ENCODE data around the gene RERE. TPM values are rescaled to one million over a fixed set of nuclear protein-coding genes. Genes with fewer than 3 reads are reported as not detected.

RERE gene
- 73.4 and 98.7 TPM in 2 replicates for total RNA-seq (2021)
- Bru-seq, nascent RNA: percentile 87 among the genes with signal in this experiment
- BruChase-seq, experiment 1, labeled RNA remaining after a 2-hour chase: percentile 79 among the genes with signal in this experiment
- percentile 70 among the genes with signal in this experiment for BruChase-seq, experiment 2, labeled RNA remaining after a 6-hour chase
- long read RNA-seq, partial matches to known transcripts: 14 of 36 reads
- long read RNA-seq, other reads (novel, unspliced or antisense): 22 of 36 reads

DNA sequence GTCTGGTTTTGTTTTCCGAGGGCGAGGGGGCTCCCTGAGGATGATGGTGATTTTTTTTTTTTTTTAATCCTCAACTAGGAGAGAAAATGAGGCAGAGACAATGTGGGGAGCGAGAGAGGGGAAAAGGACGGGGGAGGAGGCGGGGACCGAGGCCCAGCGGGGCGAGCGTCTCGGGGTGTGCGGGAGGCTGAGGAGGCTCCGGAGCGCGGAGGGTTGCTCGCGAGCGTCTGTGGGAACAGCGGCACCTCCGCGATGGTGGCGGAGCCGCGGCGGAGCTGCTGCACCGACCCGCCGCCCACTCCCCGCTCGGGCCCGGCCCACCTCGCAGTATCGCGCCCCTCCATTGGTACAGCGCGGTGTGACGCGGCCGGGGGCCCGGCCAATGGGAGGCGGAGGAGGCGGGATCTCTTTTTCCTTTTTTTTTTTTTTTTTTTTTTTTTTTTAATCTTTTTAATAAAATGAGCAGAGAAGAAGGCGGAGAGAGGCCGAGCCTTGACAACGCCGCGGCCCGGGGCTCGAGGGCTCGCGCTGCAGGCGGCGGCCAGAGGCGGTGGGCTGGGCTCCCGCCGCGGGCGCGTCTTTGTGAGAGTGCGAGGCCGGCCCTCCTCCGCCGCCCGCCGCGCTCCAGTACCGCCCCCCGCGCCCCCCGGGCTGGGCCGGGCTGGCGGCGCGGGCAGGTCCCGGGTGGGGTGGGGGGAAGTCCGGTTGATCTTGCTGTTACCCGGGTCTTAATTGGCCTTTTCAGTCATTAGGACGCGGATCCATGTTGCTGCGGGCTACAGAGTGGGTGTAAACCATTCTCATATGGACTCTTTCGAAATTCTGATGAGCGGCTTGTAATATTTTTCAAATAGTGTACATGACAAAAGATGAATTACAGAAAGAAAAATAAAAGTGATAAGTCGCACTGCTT, at the start of gene RERE:
RERE (minus strand) TSS at position 229 of the 913 bp plus-strand sequence.
- ChIA-PET CTCF (no interaction called here), POLR2A (ENCODE audit: unreplicated experiment) (interaction anchor here (0.6 to 0.9 kb wide), 2 partner anchors 130 to 157 kb away, joined by 4 to 22 read pairs; no protein-coding TSS in a partner anchor)
- no peaks in the 10 kb centered on the region for H3K9me2 ChIP-seq (ENCODE audit: insufficient read depth)
- H3K9me3 ChIP-seq (ENCODE audit: insufficient read depth, low read depth): no peaks in the 10 kb centered on the region
- H3F3A ChIP-seq (ENCODE audit: insufficient read depth, low read depth): peaks cover 22% of the 10 kb centered on the region
- peak within 1 kb of the TSS; percentile 87 for H2AFZ ChIP-seq
- TF ChIP-seq, protein P1, sequence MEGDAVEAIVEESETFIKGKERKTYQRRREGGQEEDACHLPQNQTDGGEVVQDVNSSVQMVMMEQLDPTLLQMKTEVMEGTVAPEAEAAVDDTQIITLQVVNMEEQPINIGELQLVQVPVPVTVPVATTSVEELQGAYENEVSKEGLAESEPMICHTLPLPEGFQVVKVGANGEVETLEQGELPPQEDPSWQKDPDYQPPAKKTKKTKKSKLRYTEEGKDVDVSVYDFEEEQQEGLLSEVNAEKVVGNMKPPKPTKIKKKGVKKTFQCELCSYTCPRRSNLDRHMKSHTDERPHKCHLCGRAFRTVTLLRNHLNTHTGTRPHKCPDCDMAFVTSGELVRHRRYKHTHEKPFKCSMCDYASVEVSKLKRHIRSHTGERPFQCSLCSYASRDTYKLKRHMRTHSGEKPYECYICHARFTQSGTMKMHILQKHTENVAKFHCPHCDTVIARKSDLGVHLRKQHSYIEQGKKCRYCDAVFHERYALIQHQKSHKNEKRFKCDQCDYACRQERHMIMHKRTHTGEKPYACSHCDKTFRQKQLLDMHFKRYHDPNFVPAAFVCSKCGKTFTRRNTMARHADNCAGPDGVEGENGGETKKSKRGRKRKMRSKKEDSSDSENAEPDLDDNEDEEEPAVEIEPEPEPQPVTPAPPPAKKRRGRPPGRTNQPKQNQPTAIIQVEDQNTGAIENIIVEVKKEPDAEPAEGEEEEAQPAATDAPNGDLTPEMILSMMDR (conservative IDR thresholded peaks at IDR 0.05): no peak
- TF ChIP-seq EZH2 (IDR thresholded peaks at IDR 0.05; ENCODE audit: low read depth): no peak
- peaks cover 47% of the 10 kb centered on the region for H3K4me1 ChIP-seq (replicated peaks; ENCODE audit: insufficient read depth)
- no peaks in the 10 kb centered on the region for H4K20me1 ChIP-seq (ENCODE audit: insufficient read depth)
- no TSS peak for BruUV-seq (replicated peaks)
- H3K27ac ChIP-seq: peak within 1 kb of the TSS; percentile 73
- H3K27me3 ChIP-seq (ENCODE audit: insufficient read depth, low read depth): no peaks in the 10 kb centered on the region
- no peaks in the 10 kb centered on the region for H3K36me3 ChIP-seq (ENCODE audit: low read depth)
- intact Hi-C loops (cut with micrococcal nuclease; ENCODE audit: unreplicated experiment): loop anchor here (1.0 to 5.0 kb wide), 2 partner anchors 28 to 85 kb away; no protein-coding TSS in a partner anchor
- H3K79me2 ChIP-seq (ENCODE audit: low read depth): peaks cover 42% of the 10 kb centered on the region
- DNase-seq: peak; percentile 71 to 96
- H3K4me3 ChIP-seq: peak within 1 kb of the TSS; percentile 92
- peak within 1 kb of the TSS; percentile 98 for H3K4me2 ChIP-seq

DNA sequence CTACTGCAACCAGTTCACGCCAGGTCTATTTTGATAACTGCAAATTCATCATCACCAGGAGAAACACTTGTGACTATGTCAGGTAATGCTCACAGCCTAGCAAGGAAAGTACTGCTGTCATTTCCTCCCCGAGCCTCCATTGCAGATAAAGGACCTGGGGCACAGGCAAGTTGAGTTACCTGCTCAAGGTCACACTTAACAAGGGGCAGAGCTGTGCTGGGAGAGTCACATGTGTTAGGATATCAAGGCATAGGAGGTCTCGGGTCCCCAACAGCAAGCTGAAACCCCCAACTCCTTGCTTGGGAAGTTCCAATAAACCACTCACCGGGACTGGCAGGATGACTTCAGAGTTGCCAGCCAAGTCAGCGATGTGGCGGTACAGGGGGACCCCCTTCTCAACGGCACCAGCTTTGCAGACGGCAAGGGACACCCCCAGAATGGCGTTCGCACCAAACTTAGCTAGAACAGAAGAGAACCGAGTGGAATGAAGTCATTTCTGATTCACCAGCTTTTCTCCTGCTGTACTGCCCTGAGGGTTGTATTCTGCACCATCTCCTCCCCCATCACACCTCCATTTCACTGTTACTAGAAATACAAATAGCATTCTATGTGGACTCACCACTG, 49.5 kb upstream of the RERE start:
- H3K27ac ChIP-seq: no peak overlapping the region
- intact Hi-C loops (cut with micrococcal nuclease; ENCODE audit: unreplicated experiment): no loop called here
- no peaks in the 10 kb centered on the region for H3K9me2 ChIP-seq (ENCODE audit: insufficient read depth)
- peaks cover 42% of the 10 kb centered on the region for H3K79me2 ChIP-seq (ENCODE audit: low read depth)
- peaks cover 86% of the 10 kb centered on the region for H4K20me1 ChIP-seq (ENCODE audit: insufficient read depth)
- no TSS peak for BruUV-seq (replicated peaks)
- no peaks in the 10 kb centered on the region for H3K9me3 ChIP-seq (ENCODE audit: insufficient read depth, low read depth)
- DNase-seq: no peak
- H3K27me3 ChIP-seq (ENCODE audit: insufficient read depth, low read depth): no peaks in the 10 kb centered on the region
- no peak overlapping the region for H2AFZ ChIP-seq
- POLR2A ChIA-PET (ENCODE audit: unreplicated experiment): interaction anchor here (0.6 kb wide), 1 partner anchor 884 kb away, joined by 6 read pairs; no protein-coding TSS in a partner anchor
- H3K36me3 ChIP-seq (ENCODE audit: low read depth): peaks cover 66% of the 10 kb centered on the region
- H3K4me3 ChIP-seq: no peak overlapping the region
- H3F3A ChIP-seq (ENCODE audit: insufficient read depth, low read depth): peaks cover 98% of the 10 kb centered on the region
- no peak overlapping the region for H3K4me2 ChIP-seq
- CTCF ChIA-PET: no interaction called here
- peaks cover 5% of the 10 kb centered on the region for H3K4me1 ChIP-seq (replicated peaks; ENCODE audit: insufficient read depth)
- TF ChIP-seq EZH2 (IDR thresholded peaks at IDR 0.05; ENCODE audit: low read depth): no peak
- TF ChIP-seq, protein P1 (conservative IDR thresholded peaks at IDR 0.05): no peak

DNA sequence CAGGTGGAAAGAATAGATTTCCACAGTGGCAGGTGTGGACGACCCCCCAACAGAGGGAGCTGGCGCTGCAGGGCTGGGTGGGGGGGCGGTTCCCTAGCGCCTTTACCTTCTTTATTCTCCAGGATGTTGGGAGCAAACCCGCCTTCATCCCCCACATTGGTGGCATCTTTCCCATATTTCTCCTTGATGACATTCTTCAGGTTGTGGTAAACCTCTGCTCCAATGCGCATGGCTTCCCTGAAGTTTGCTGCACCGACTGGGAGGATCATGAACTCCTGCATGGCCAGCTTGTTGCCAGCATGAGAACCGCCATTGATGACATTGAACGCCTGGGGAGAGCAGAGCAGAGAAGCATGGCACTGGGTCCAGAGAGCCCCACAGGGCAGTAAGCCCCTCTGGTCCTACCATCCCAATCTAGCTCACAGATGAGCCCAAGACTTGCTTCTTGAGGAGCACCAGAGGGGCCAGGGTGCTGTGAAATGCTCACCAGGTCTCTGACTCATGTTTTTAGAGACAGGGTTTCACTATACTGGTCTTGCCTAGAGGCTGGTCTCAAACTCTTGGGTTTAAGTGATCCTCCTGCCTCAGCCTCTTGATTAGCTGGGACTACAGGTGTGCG, 48.8 kb upstream of the RERE start:
- Histone ChIP-seq H3K4me3 (no peak overlapping the region), H3F3A (ENCODE audit: insufficient read depth, low read depth) (peaks cover 98% of the 10 kb centered on the region), H3K36me3 (ENCODE audit: low read depth) (peaks cover 65% of the 10 kb centered on the region), H4K20me1 (ENCODE audit: insufficient read depth) (peaks cover 86% of the 10 kb centered on the region), H3K27ac (no peak overlapping the region), H3K9me2 (ENCODE audit: insufficient read depth) (no peaks in the 10 kb centered on the region), H3K9me3 (ENCODE audit: insufficient read depth, low read depth) (no peaks in the 10 kb centered on the region), H2AFZ (no peak overlapping the region), H3K4me2 (no peak overlapping the region), H3K27me3 (ENCODE audit: insufficient read depth, low read depth) (no peaks in the 10 kb centered on the region), H3K79me2 (ENCODE audit: low read depth) (peaks cover 36% of the 10 kb centered on the region), H3K4me1 (replicated peaks; ENCODE audit: insufficient read depth) (no peaks in the 10 kb centered on the region)
- intact Hi-C loops (cut with micrococcal nuclease; ENCODE audit: unreplicated experiment): no loop called here
- ChIA-PET POLR2A (ENCODE audit: unreplicated experiment) (interaction anchor here (0.6 kb wide), 2 partner anchors 314 to 885 kb away, joined by 3 to 6 read pairs; no protein-coding TSS in a partner anchor), CTCF (interaction anchor here (0.5 to 0.7 kb wide), 3 partner anchors 9 to 500 kb away, joined by 3 to 7 read pairs (median 3); no protein-coding TSS in a partner anchor)
- no peak for DNase-seq
- no peak for TF ChIP-seq EZH2 (IDR thresholded peaks at IDR 0.05; ENCODE audit: low read depth)
- TF ChIP-seq, protein P1 (conservative IDR thresholded peaks at IDR 0.05): no peak
- BruUV-seq (replicated peaks): no TSS peak

Measured in PC-9 (cell line).